Uterus (tissue), 2 donors: ENCODE measurements around the gene DYNC2H1.
"Not testable (repeated sequence)": the region's sequence is repeated elsewhere in the genome, so short reads cannot be mapped to it uniquely, and the experiment has no call there.

Source experiments
- CTCF ChIP-seq, 4 experiments: fragments of 200-600 bp in 2 of 4; fragments of 450-650 bp in 2 of 4; sonication (generic) in 2 of 4; IDR thresholded peaks; one replicate each; pipeline ENCODE4 v1.5.1; 2016 to 2019; ENCODE audit warnings: antibody characterized with exemption in 4 of 4, mild to moderate bottlenecking in 2 of 4, moderate library complexity in 1 of 4
- POLR2A ChIP-seq, 2 donors: fragments of 450-650 bp; IDR thresholded peaks; one replicate each; pipeline ENCODE4 v1.6.1; 2016; ENCODE audit warnings: antibody characterized with exemption in 2 of 2, mild to moderate bottlenecking in 1 of 2, moderate library complexity in 1 of 2

- not testable (repeated sequence) for TF ChIP-seq CTCF, POLR2A (IDR thresholded peaks at IDR 0.05)
Measured at GRCh38 chr11:103141986-103142385, 32.8 kb downstream of the DYNC2H1 start.
